AG04450 (cell line): ENCODE results near the gene BLTP3A. TPM values are rescaled to one million over a fixed set of nuclear protein-coding genes. Genes with fewer than 3 reads are reported as not detected.
A peak's percentile ranks its signal among the peaks of the same experiment; 100 is the strongest.
"Not testable (repeated sequence)": the region's sequence is repeated elsewhere in the genome, so short reads cannot be mapped to it uniquely, and the experiment has no call there.

Source experiments
- CTCF ChIA-PET: fragments of 300-600, 350-600 bp; formaldehyde crosslinking; extraction: SDS; loops from one replicate; lab custom pipeline; 2022; ENCODE audit warnings: antibody characterized with exemption, inconsistent platforms; lab: Charles Lee
- POLR2A ChIA-PET: fragments of 350-600 bp; formaldehyde crosslinking; extraction: SDS; loops from one replicate; lab custom pipeline; 2021; ENCODE audit warnings: antibody characterized with exemption, inconsistent platforms; lab: Yijun Ruan, JAX
- DNase-seq: peaks from one replicate; pipeline ENCODE4 v3.0.0-alpha.2; 2011; ENCODE audit warnings: low read depth, low spot score
- H3K27ac ChIP-seq: one replicate; pipeline ENCODE4 v1.5.1; 2012; ENCODE audit warnings: low read depth, low read length, control low read depth
- H3K27me3 ChIP-seq: one replicate; pipeline ENCODE4 v1.6.0; 2012; ENCODE audit warnings: low read length; ENCODE audit not compliant: control insufficient read depth, insufficient read depth
- H3K4me3 ChIP-seq: 2 replicates; pipeline ENCODE4 v1.5.1; 2011; ENCODE audit warnings: mild to moderate bottlenecking, low read depth, low read length, control low read depth
- H3K9me3 ChIP-seq: 2 replicates; pipeline ENCODE4 v1.5.1; 2012; ENCODE audit warnings: low read length; ENCODE audit not compliant: control insufficient read depth, insufficient read depth
- CTCF ChIP-seq: IDR thresholded peaks from 2 replicates; pipeline ENCODE4 v1.5.1; 2011; ENCODE audit warnings: low read depth, low read length, control low read depth, inconsistent platforms
- polyA minus RNA-seq: library from RNA; depleted of rRNA, polyadenylated mRNA; stranded (reverse); fragments of >200 nt; gene quantifications from 2 replicates; pipeline ENCODE4 v1.2.3, GENCODE V29; 2011; rRNA and poly(A)+ RNA removed
- polyA plus RNA-seq: library from polyadenylated mRNA; depleted of rRNA; stranded (reverse); fragments of >200 nt; gene quantifications from 2 replicates; pipeline ENCODE4 v1.2.3, GENCODE V29; 2011; rRNA removed

Gene BLTP3A
- polyA plus RNA-seq (9.5 and 9.9 TPM in 2 replicates), polyA minus RNA-seq (19.5 and 23.9 TPM in 2 replicates)

GRCh38 chr6:34791701-34792604 lies at the start of gene BLTP3A:
TSS of gene BLTP3A (plus strand) at chr6:34792083. CDS start at chr6:34792251, 168 bp downstream.
- H3K4me3 ChIP-seq: peak within 1 kb of the TSS; percentile 80
- H3K27ac ChIP-seq: peak within 1 kb of the TSS; percentile 82
- DNase-seq: no peak
- POLR2A ChIA-PET: interaction anchor here (0.6 to 1.6 kb wide), 5 partner anchors 50 to 676 kb away, joined by 3 to 8 read pairs (median 4); partner anchors contain the start of gene TAF11
- CTCF ChIA-PET: interaction anchor here (0.5 to 1.4 kb wide), 4 partner anchors 8 to 349 kb away, joined by 3 to 4 read pairs (median 4); no protein-coding TSS in a partner anchor
- 0 out of 2 replicates have a peak, but pooled peaks have one; percentile 1 for TF ChIP-seq CTCF
- H3K9me3 ChIP-seq: no peaks in the 10 kb centered on the region; the same call in 1 of the 2 replicates
- no peaks in the 10 kb centered on the region for H3K27me3 ChIP-seq

GRCh38 chr6:34742094-34742493 lies 49.8 kb upstream of the BLTP3A start:
- Histone ChIP-seq H3K4me3 (no peak overlapping the region), H3K27me3 (no peaks in the 10 kb centered on the region), H3K27ac (no peak overlapping the region), H3K9me3 (no peaks in the 10 kb centered on the region; the same call in 1 of the 2 replicates)
- ChIA-PET CTCF (interaction anchor here (0.6 kb wide), 1 partner anchor 9 kb away, joined by 4 read pairs; no protein-coding TSS in a partner anchor), POLR2A (interaction anchor here (0.8 kb wide), 1 partner anchor 50 kb away, joined by 4 read pairs; the partner anchor contains the start of gene BLTP3A)
- TF ChIP-seq CTCF: no peak
- no peak for DNase-seq

- no peaks in the 10 kb centered on the region for H3K27me3 ChIP-seq
- H3K27ac ChIP-seq: no peak overlapping the region
- no peaks in the 10 kb centered on the region for H3K9me3 ChIP-seq
- CTCF ChIA-PET: no interaction called here
- no peak for TF ChIP-seq CTCF
- DNase-seq: no peak
- no peak overlapping the region for H3K4me3 ChIP-seq
- POLR2A ChIA-PET: no interaction called here
Observed at GRCh38 chr6:34743625-34744293, 48.1 kb upstream of the BLTP3A start.

DNA sequence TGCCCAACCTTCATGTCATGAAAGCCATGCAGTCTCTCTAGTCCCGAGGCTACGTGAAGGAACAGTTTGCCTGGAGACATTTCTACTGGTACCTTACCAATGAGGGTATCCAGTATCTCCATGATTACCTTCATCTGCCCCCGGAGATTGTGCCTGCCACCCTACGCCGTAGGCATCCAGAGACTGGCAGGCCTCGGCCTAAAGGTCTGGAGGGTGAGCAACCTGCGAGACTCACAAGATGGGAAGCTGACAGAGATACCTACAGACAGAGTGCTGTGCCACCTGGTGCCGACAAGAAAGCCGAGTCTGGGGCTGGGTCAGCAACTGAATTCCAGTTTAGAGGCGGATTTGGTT lies 47.6 kb upstream of the BLTP3A start:
- DNase-seq, H3K9me3 ChIP-seq, CTCF ChIA-PET: not testable (repeated sequence)

More for the DNA sequence above, 47.6 kb upstream of the BLTP3A start:
- POLR2A ChIA-PET, H3K27ac ChIP-seq, H3K4me3 ChIP-seq, H3K27me3 ChIP-seq: not testable (repeated sequence)
